Measurements from ENCODE around the gene ILF2. TPM values are rescaled to one million over a fixed set of nuclear protein-coding genes. Genes with fewer than 3 reads are reported as not detected.

The ILF2 gene
- total RNA-seq, 1 donor from 2014 or later, result 262 TPM

DNA sequence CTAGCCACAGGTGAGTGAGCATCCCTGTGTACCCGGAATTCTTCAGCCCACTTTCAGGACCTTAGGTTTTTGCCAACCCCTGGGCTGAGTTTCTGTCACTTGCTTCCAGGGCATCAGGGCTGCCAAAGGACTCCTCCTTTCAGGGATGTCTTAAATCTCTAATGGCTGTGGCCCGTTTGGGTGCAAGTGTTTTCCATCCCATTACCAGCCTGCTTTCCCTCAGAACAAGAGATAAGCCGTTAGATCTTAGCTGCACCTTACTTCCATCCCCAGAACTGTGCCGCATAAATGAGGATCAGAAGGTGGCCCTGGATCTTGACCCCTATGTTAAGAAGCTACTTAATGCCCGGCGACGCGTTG, 11.6 kb downstream of the ILF2 start:
- Mint-ChIP-seq H3K36me3 (ENCODE audit: insufficient read depth) (peaks cover 18% of the 10 kb centered on the region), H3K27ac (peak overlapping the region; percentile 96), H3K27me3 (no peaks in the 10 kb centered on the region), H3K4me3 (ENCODE audit: low read depth) (peak overlapping the region; percentile 95), H3K9me3 (ENCODE audit: low read depth) (no peaks in the 10 kb centered on the region), H3K4me1 (ENCODE audit: low read depth) (peaks cover 18% of the 10 kb centered on the region)
- TF ChIP-seq, protein P1, sequence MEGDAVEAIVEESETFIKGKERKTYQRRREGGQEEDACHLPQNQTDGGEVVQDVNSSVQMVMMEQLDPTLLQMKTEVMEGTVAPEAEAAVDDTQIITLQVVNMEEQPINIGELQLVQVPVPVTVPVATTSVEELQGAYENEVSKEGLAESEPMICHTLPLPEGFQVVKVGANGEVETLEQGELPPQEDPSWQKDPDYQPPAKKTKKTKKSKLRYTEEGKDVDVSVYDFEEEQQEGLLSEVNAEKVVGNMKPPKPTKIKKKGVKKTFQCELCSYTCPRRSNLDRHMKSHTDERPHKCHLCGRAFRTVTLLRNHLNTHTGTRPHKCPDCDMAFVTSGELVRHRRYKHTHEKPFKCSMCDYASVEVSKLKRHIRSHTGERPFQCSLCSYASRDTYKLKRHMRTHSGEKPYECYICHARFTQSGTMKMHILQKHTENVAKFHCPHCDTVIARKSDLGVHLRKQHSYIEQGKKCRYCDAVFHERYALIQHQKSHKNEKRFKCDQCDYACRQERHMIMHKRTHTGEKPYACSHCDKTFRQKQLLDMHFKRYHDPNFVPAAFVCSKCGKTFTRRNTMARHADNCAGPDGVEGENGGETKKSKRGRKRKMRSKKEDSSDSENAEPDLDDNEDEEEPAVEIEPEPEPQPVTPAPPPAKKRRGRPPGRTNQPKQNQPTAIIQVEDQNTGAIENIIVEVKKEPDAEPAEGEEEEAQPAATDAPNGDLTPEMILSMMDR (IDR thresholded peaks at IDR 0.05; ENCODE audit: unreplicated experiment), result no peak
- no peak for DNase-seq (ENCODE audit: low spot score, unreplicated experiment)

DNA sequence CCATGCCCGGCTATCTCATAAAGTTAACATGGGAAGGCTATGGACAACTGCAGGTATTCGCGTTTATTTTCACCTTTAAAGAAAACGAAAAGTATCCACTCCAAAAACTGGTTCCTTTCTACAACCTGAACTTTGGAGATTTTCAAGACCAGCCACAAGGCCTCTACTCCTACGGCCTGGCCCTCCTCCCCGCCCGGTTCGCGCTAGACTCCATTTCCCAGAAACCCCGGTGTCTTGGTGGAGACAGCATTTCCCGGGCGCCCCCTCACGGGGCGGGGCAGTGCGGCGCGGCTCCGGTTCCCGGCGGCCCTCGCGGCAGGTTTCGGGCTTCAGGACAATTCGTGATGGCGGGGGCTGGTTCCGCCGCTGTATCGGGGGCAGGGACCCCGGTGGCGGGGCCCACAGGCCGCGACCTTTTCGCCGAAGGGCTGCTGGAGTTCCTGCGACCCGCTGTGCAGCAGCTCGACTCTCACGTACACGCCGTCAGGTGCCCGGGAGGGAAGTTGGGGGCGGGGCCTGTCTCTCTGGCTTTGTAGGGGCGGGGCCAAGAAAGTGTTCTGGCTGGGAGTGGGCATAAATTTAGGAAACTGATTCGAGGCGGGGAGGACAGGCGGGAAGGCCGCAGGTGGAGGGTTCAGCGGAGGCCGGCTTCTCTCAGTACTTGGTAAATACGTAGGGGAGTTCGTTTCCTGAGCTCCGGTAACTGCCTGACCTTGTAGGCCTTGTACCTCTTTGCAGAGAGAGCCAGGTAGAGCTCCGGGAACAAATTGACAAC, 12.2 kb downstream of the ILF2 start, which contains the start of gene SNAPIN:
Gene SNAPIN, plus strand, starts transcription at position 304 of the 775 bp plus-strand sequence. Its CDS starts 41 bp downstream, at position 345.
- Mint-ChIP-seq H3K27me3 (no peaks in the 10 kb centered on the region), H3K27ac (peak within 1 kb of the TSS; percentile 96)

DNA sequence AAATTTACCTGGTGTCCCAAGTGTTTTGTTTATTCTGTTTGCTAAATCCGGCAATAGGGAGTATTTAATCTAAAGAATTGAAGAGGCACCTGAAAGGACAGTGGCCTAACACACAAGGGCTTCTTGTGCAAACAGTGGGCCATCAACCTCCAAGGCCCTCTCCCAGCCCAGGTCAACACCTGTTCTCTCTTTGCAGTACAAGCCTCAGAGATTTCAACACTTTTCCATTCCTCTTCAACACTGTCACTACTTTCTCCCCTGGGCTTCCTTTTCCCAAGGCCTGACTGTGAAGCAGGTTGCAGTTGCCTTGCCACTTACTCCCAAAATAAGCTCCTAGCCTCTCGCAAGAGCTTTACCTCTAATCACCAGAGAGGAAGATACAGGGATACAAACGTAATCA, 15.5 kb downstream of the ILF2 start:
- H3K36me3 Mint-ChIP-seq (ENCODE audit: insufficient read depth), result no peaks in the 10 kb centered on the region
- H3K27me3 Mint-ChIP-seq, result no peaks in the 10 kb centered on the region
- no peak overlapping the region for H3K4me3 Mint-ChIP-seq (ENCODE audit: low read depth)
- H3K27ac Mint-ChIP-seq, result peak overlapping the region; percentile 85
- no peak for DNase-seq (ENCODE audit: low spot score, unreplicated experiment)
- TF ChIP-seq, protein P1 (IDR thresholded peaks at IDR 0.05; ENCODE audit: unreplicated experiment), result no peak
- peaks cover 19% of the 10 kb centered on the region for H3K4me1 Mint-ChIP-seq (ENCODE audit: low read depth)
- H3K9me3 Mint-ChIP-seq (ENCODE audit: low read depth), result no peaks in the 10 kb centered on the region

More for the DNA sequence above, 12.2 kb downstream of the ILF2 start, which contains the start of gene SNAPIN:
- peaks cover 15% of the 10 kb centered on the region for H3K36me3 Mint-ChIP-seq (ENCODE audit: insufficient read depth)
- peak; percentile 75 for DNase-seq (ENCODE audit: low spot score, unreplicated experiment)
- H3K4me3 Mint-ChIP-seq (ENCODE audit: low read depth), result peak within 1 kb of the TSS; percentile 95
- TF ChIP-seq, protein P1 (IDR thresholded peaks at IDR 0.05; ENCODE audit: unreplicated experiment), result peak; percentile 22
- peaks cover 20% of the 10 kb centered on the region for H3K4me1 Mint-ChIP-seq (ENCODE audit: low read depth)
- no peaks in the 10 kb centered on the region for H3K9me3 Mint-ChIP-seq (ENCODE audit: low read depth)

DNA sequence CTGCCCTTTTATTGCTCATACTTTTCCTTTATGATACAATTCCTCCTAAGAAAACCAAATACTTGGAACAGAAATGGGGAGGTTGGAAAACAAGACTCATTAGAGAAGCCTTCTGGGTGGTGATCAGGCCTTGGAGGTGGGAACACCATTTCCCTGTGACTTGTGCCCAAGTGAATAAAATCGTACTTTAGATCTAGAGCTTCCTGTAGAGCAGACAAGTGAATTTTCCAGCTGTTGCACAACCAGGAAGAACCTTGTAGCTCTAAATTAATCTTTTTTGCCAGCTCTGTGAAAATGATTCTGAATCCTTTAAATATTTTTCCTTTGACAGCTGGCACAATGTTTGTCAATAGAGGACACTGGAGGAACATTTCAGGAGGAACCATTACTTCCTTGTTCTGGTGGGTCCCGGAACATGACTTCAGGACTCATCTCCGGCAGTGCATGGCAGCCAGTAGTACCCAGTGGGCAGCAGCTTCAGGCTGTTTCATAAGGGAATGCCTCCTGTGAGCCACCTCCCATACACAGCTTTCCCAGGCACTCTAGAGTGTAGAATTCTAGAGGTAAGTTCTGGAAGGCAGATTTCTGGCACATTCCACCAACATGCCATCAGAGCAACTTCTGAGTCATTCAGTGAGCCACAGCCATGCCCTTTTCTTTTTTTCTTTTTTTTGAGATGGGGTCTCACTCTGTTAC, 17.8 kb downstream of the ILF2 start:
- DNase-seq (ENCODE audit: low spot score, unreplicated experiment), result no peak
- TF ChIP-seq, protein P1 (IDR thresholded peaks at IDR 0.05; ENCODE audit: unreplicated experiment), result no peak
- Mint-ChIP-seq H3K9me3 (ENCODE audit: low read depth) (no peaks in the 10 kb centered on the region), H3K27ac (no peak overlapping the region), H3K4me1 (ENCODE audit: low read depth) (peaks cover 20% of the 10 kb centered on the region), H3K36me3 (ENCODE audit: insufficient read depth) (no peaks in the 10 kb centered on the region), H3K27me3 (no peaks in the 10 kb centered on the region), H3K4me3 (ENCODE audit: low read depth) (no peak overlapping the region)

DNA sequence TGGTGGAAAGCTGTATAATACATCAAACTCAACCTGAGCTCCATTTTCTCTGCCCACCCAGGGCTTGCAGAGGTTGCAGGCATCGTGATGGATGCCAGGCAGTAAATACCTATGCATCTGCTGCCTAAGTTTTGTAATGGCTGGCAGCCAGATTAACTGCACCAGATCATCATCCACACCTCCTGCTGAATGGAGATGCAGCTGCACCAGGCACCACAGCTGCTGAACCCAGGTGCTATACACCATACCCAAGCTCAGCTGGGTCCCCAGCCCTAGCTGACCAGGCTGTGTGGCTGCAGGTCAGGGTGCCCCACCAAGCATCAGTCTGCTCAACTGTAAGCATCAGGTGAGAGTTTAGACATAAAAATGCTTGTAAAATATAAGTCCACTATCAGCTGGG, 19.0 kb downstream of the ILF2 start:
- Mint-ChIP-seq H3K4me3 (ENCODE audit: low read depth) (no peak overlapping the region), H3K27ac (no peak overlapping the region), H3K27me3 (no peaks in the 10 kb centered on the region), H3K4me1 (ENCODE audit: low read depth) (peaks cover 25% of the 10 kb centered on the region), H3K9me3 (ENCODE audit: low read depth) (no peaks in the 10 kb centered on the region), H3K36me3 (ENCODE audit: insufficient read depth) (peaks cover 2% of the 10 kb centered on the region)
- DNase-seq (ENCODE audit: low spot score, unreplicated experiment), result no peak
- TF ChIP-seq, protein P1 (IDR thresholded peaks at IDR 0.05; ENCODE audit: unreplicated experiment), result no peak

Measured in progenitor cell of endocrine pancreas (in vitro differentiated cells).